ENCODE results near the gene DZIP3. TPM values are rescaled to one million over a fixed set of nuclear protein-coding genes. Genes with fewer than 3 reads are reported as not detected.

DZIP3 gene
- total RNA-seq, 1 experiment from 2014 or later, result 25.3 TPM

GRCh38 chr3:108667312-108667711, 77.8 kb downstream of the DZIP3 start:
- ATAC-seq (no peak), DNase-seq (ENCODE audit: low spot score) (no peak)
- no peak for TF ChIP-seq FOXK1 (CRISPR knock-in tag; IDR thresholded peaks at IDR 0.05)
- no peak for TF ChIP-seq GABPB1 (CRISPR knock-in tag; IDR thresholded peaks at IDR 0.05)
- TF ChIP-seq ERG (CRISPR knock-in tag; IDR thresholded peaks at IDR 0.05), result no peak
- no peak for TF ChIP-seq ATF2 (CRISPR knock-in tag; IDR thresholded peaks at IDR 0.05; ENCODE audit: borderline replicate concordance, low read depth)
- no peak for TF ChIP-seq TEAD4 (CRISPR knock-in tag; IDR thresholded peaks at IDR 0.05)
- no peak for TF ChIP-seq TP53 (CRISPR knock-in tag; IDR thresholded peaks at IDR 0.05)
- TF ChIP-seq TEAD1 (CRISPR knock-in tag; IDR thresholded peaks at IDR 0.05), result no peak
- TF ChIP-seq CTCF (IDR thresholded peaks at IDR 0.05), result no peak
- no peak for TF ChIP-seq GTF2I (CRISPR knock-in tag; conservative IDR thresholded peaks at IDR 0.05)
- TF ChIP-seq CDX4 (CRISPR knock-in tag; IDR thresholded peaks at IDR 0.05; ENCODE audit: borderline replicate concordance), result no peak
- TF ChIP-seq E2F1 (CRISPR knock-in tag; IDR thresholded peaks at IDR 0.05), result no peak
- TF ChIP-seq ZBTB21 (CRISPR knock-in tag; IDR thresholded peaks at IDR 0.05; ENCODE audit: borderline replicate concordance), result no peak
- no peak for TF ChIP-seq ZMAT4 (CRISPR knock-in tag; IDR thresholded peaks at IDR 0.05)
- H3K36me3 Mint-ChIP-seq, result peaks cover 7% of the 10 kb centered on the region; the same call in 1 of the 2 replicates
- peaks cover 14% of the 10 kb centered on the region for H3K4me1 Mint-ChIP-seq
- H3K27me3 Mint-ChIP-seq (ENCODE audit: low read depth), result no peaks in the 10 kb centered on the region
- no peak overlapping the region for H3K4me3 Mint-ChIP-seq
- ChIA-PET POLR2A (no interaction called here), CTCF (no interaction called here)
- H3K27ac Mint-ChIP-seq, result no peak overlapping the region
- no peaks in the 10 kb centered on the region for H3K9me3 Mint-ChIP-seq

GRCh38 chr3:108669208-108669607, 79.7 kb downstream of the DZIP3 start:
- Mint-ChIP-seq H3K36me3 (peaks cover 3% of the 10 kb centered on the region; the same call in 1 of the 2 replicates), H3K27me3 (ENCODE audit: low read depth) (no peaks in the 10 kb centered on the region), H3K27ac (no peak overlapping the region), H3K4me1 (peaks cover 17% of the 10 kb centered on the region), H3K4me3 (no peak overlapping the region), H3K9me3 (no peaks in the 10 kb centered on the region)
- POLR2A ChIA-PET, result no interaction called here
- DNase-seq (ENCODE audit: low spot score), result no peak
- TF ChIP-seq AR (CRISPR knock-in tag; IDR thresholded peaks at IDR 0.05), result no peak
- TF ChIP-seq HMGA2 (CRISPR knock-in tag; IDR thresholded peaks at IDR 0.05), result no peak
- TF ChIP-seq MYBL2 (CRISPR knock-in tag; IDR thresholded peaks at IDR 0.05), result no peak
- TF ChIP-seq USF1 (CRISPR knock-in tag; IDR thresholded peaks at IDR 0.05), result no peak
- no peak for TF ChIP-seq CREB1 (CRISPR knock-in tag; IDR thresholded peaks at IDR 0.05)
- TF ChIP-seq ESRRA (CRISPR knock-in tag; IDR thresholded peaks at IDR 0.05; ENCODE audit: borderline replicate concordance), result no peak
- TF ChIP-seq ERG (CRISPR knock-in tag; IDR thresholded peaks at IDR 0.05), result no peak
- TF ChIP-seq CTCF (IDR thresholded peaks at IDR 0.05), result no peak
- TF ChIP-seq CBFB (CRISPR knock-in tag; IDR thresholded peaks at IDR 0.05; ENCODE audit: low read depth), result no peak
- TF ChIP-seq ZNF219 (CRISPR knock-in tag; IDR thresholded peaks at IDR 0.05; ENCODE audit: borderline replicate concordance), result no peak
- CTCF ChIA-PET, result no interaction called here
- no peak for ATAC-seq

Data from WTC11 (cell line).